NCI-H2107 treated with DMSO at 0.1 percent for 48 hours (cell line): ENCODE data around the gene PPARG.
"Not testable (repeated sequence)": the region's sequence is repeated elsewhere in the genome, so short reads cannot be mapped to it uniquely, and the experiment has no call there.

Experiments
- DNase-seq: peaks from one replicate; lab custom pipeline; 2025; ENCODE audit not compliant: unreplicated experiment; lab: John Stamatoyannopoulos, UW

Gene PPARG

GRCh38 chr3:12371525-12372140 lies 82.8 kb downstream of the PPARG start:
- no peak for DNase-seq

- DNase-seq = no peak
Measured at GRCh38 chr3:12372741-12373280, 83.9 kb downstream of the PPARG start.

GRCh38 chr3:12375572-12375971 lies 86.7 kb downstream of the PPARG start:
- DNase-seq = no peak

- no peak for DNase-seq
Measured at GRCh38 chr3:12379640-12380429, 91.0 kb downstream of the PPARG start.

- no peak for DNase-seq
Measured at GRCh38 chr3:12380461-12380860, 91.6 kb downstream of the PPARG start.

GRCh38 chr3:12381199-12381598 lies 92.3 kb downstream of the PPARG start:
- no peak for DNase-seq

- DNase-seq = no peak
Measured at GRCh38 chr3:12383218-12383617, 94.3 kb downstream of the PPARG start.

GRCh38 chr3:12384451-12385233 lies 95.8 kb downstream of the PPARG start:
- DNase-seq = no peak

- not testable (repeated sequence) for DNase-seq
Measured at GRCh38 chr3:12386514-12387291, 97.8 kb downstream of the PPARG start.

GRCh38 chr3:12388185-12388584 lies 99.3 kb downstream of the PPARG start:
- no peak for DNase-seq

- DNase-seq = no peak
Measured at GRCh38 chr3:12392101-12392878, 103.4 kb downstream of the PPARG start.

- DNase-seq = no peak
Measured at GRCh38 chr3:12393894-12394293, 105.0 kb downstream of the PPARG start.

- DNase-seq = no peak
Measured at GRCh38 chr3:12394569-12395271, 105.8 kb downstream of the PPARG start.

GRCh38 chr3:12395349-12396012 lies 106.6 kb downstream of the PPARG start:
- DNase-seq = no peak

GRCh38 chr3:12396471-12396870 lies 107.6 kb downstream of the PPARG start:
- no peak for DNase-seq

GRCh38 chr3:12399226-12399625 lies 110.4 kb downstream of the PPARG start:
- DNase-seq = no peak

GRCh38 chr3:12400616-12401194 lies 111.8 kb downstream of the PPARG start:
- no peak for DNase-seq

- no peak for DNase-seq
Measured at GRCh38 chr3:12401208-12401607, 112.3 kb downstream of the PPARG start.
